ENCODE data around the gene CACNA1C. TPM values are rescaled to one million over a fixed set of nuclear protein-coding genes. Genes with fewer than 3 reads are reported as not detected.

CACNA1C gene
- total and polyA plus RNA-seq, 10 of the 15 experiments (the other 5 are each of a cell fraction or from before 2014, with no cell fraction given): under 0.01 to 0.15 (median 0.09) TPM; not detected in 5

GRCh38 chr12:2533036-2533435, 480.2 kb downstream of the CACNA1C start:
- H3K4me2 ChIP-seq (ENCODE audit: control insufficient read depth, insufficient read depth): no peak overlapping the region
- no peaks in the 10 kb centered on the region for H3K4me1 ChIP-seq (ENCODE audit: control insufficient read depth, insufficient read depth, low read length)
- no peaks in the 10 kb centered on the region for H3K79me2 ChIP-seq (ENCODE audit: control insufficient read depth, insufficient read depth, low read length)
- BruUV-seq (replicated peaks): no TSS peak
- ChIA-PET CTCF (no interaction called here), POLR2A (no interaction called here), SMC1A (ENCODE audit: uncharacterized antibody, unreplicated experiment) (no interaction called here), RAD21 (ENCODE audit: unreplicated experiment) (no interaction called here)
- DNase-seq (ENCODE audit: low read depth, low spot score): no peak
- TF ChIP-seq ZNF384 (IDR thresholded peaks at IDR 0.05; ENCODE audit: borderline replicate concordance, low read depth, low read length) (no peak), CBFB (IDR thresholded peaks at IDR 0.05; ENCODE audit: low read depth) (no peak), ZNF687 (IDR thresholded peaks at IDR 0.05) (no peak), KLF5 (IDR thresholded peaks at IDR 0.05; ENCODE audit: partially characterized antibody) (no peak), ZNF274 (IDR thresholded peaks at IDR 0.05; ENCODE audit: insufficient read depth, insufficient read length) (no peak)
- WGBS (ENCODE audit: insufficient coverage, insufficient replicate concordance, low lambda C conversion rate, missing lambda C conversion rate): 16% methylated on average over 5 of the region's 5 CpGs
- intact Hi-C loops (cut with micrococcal nuclease; ENCODE audit: unreplicated experiment) (no loop called here), in situ Hi-C loops (cut with MboI) (no loop called here)
- H3K27me3 ChIP-seq (replicated peaks in 1 of 2; ENCODE audit: control insufficient read depth in 2 of 2, insufficient read depth in 2 of 2, low read length in 1 of 2): peaks cover 2% of the 10 kb centered on the region in 2 experiments
- no peak for ATAC-seq
- no peaks in the 10 kb centered on the region for H3K36me3 ChIP-seq (ENCODE audit: control insufficient read depth in 2 of 2, insufficient read depth in 2 of 2, low read length in 1 of 2)
- H2AFZ ChIP-seq (ENCODE audit: control insufficient read depth, low read depth, low read length): no peak overlapping the region
- no peak overlapping the region for H3K4me3 ChIP-seq
- FAIRE-seq: no peak
- H4K20me1 ChIP-seq (ENCODE audit: control insufficient read depth, insufficient read depth): no peaks in the 10 kb centered on the region
- H3K27ac ChIP-seq (ENCODE audit: control insufficient read depth, insufficient read depth): no peak overlapping the region
- H3K9ac ChIP-seq (ENCODE audit: control insufficient read depth, insufficient read depth, low read length): no peak overlapping the region
- no peaks in the 10 kb centered on the region for H3K9me3 ChIP-seq (replicated peaks; ENCODE audit: control insufficient read depth, insufficient read depth, low read length)

All from GM12878 (cell line).